Activated CD8-positive, alpha-beta memory T cell treated with anti-CD3 and anti-CD28 coated beads, Interleukin-2, amount 10 ng/mL, durations not matched to agents 7 days and 5 days (primary cell): ENCODE data around the gene MEGF10. TPM values are rescaled to one million over a fixed set of nuclear protein-coding genes. Genes with fewer than 3 reads are reported as not detected.

Experiments
- ATAC-seq: fragments of 150-1000 bp; cut with Tn5 transposase; one replicate; pipeline ENCODE4 v1.10.0; 2021; ENCODE audit warnings: moderate library complexity
- CTCF ChIA-PET: fragments of 350-600 bp; sonication (Branson Sonifier 250); formaldehyde crosslinking; loops from one replicate; lab custom pipeline; 2021; ENCODE audit warnings: antibody characterized with exemption; lab: Charles Lee
- DNase-seq: peaks from one replicate; pipeline ENCODE4 v3.0.0-alpha.2; 2020
- H3K27ac Mint-ChIP-seq: one replicate; pipeline ENCODE4 v1.8.0; 2021; ENCODE audit warnings: mild to moderate bottlenecking, mixed read lengths
- H3K27me3 Mint-ChIP-seq: one replicate; pipeline ENCODE4 v1.8.0; 2021; ENCODE audit warnings: mixed read lengths
- H3K36me3 Mint-ChIP-seq: one replicate; pipeline ENCODE4 v1.8.0; 2021; ENCODE audit warnings: mild to moderate bottlenecking, mixed read lengths
- H3K4me1 Mint-ChIP-seq: one replicate; pipeline ENCODE4 v1.8.0; 2021; ENCODE audit warnings: mixed read lengths
- H3K4me3 Mint-ChIP-seq: one replicate; pipeline ENCODE4 v1.8.0; 2021; ENCODE audit warnings: mild to moderate bottlenecking, moderate library complexity, mixed read lengths
- H3K9me3 Mint-ChIP-seq: one replicate; pipeline ENCODE4 v1.8.0; 2022; ENCODE audit warnings: low read depth, mixed read lengths
- total RNA-seq, 2 experiments: library from RNA; stranded (reverse); gene quantifications; one replicate each; pipeline ENCODE4 v1.2.3, GENCODE V29; 2021

Gene MEGF10
- total RNA-seq, 2 experiments from 2014 or later, result not detected

DNA sequence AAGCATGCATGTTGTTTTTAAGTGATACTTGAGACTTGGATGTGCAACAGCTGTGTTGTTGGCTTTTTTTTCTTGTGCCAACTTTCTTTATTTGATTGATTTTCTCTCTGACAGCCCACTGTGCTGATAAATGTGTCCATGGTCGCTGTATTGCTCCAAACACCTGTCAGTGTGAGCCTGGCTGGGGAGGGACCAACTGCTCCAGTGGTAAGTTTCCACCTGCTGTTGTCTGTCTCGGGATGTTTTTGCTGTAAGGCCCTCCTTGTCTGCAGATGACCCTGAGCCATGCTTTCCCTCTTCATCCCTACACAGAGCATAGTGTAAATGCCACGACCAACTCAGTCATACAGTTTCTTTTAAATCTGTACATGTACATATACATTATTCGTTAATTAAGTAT is 79.2 kb downstream of the MEGF10 start:
- Mint-ChIP-seq H3K9me3 (no peaks in the 10 kb centered on the region), H3K27me3 (peaks cover 30% of the 10 kb centered on the region), H3K4me1 (no peaks in the 10 kb centered on the region), H3K27ac (no peak overlapping the region), H3K36me3 (no peaks in the 10 kb centered on the region), H3K4me3 (no peak overlapping the region)
- DNase-seq (no peak), ATAC-seq (no peak)
- CTCF ChIA-PET, result no interaction called here

- CTCF ChIA-PET, result no interaction called here
- Mint-ChIP-seq H3K9me3 (no peaks in the 10 kb centered on the region), H3K36me3 (no peaks in the 10 kb centered on the region), H3K27me3 (peaks cover 32% of the 10 kb centered on the region), H3K27ac (no peak overlapping the region), H3K4me1 (no peaks in the 10 kb centered on the region), H3K4me3 (no peak overlapping the region)
- no peak for ATAC-seq
- DNase-seq, result no peak
Observed at GRCh38 chr5:127370631-127371030, 80.0 kb downstream of the MEGF10 start.

DNA sequence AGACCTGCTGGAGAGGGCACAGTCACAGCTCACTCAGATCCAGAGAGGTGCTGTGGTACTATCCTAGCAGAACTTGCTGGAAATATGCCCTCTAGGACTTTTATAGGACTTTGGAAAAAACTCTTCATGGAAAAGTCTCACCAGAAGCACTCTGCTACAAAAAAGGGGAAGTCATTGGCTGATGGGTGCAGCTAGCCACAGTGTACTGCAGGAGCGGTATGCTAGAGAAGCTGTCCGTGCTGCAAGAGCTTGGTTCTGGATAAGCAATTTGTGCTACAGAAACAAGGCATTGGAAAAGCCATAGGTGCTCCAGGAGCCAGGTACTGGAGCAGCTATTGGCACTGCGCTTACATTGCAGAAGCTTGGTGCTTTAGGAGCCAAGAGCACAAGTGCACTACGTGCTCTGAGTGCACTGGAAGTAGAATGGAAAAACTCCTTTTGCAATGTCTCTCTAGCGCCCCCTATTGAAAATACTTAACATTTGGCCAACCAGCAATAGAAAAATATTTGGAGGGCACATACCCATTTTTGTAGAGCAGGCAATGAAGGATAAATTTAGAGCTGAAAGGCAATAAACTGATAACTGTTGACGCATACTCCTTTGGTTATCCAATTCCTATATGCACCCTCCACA is 83.4 kb downstream of the MEGF10 start:
- Mint-ChIP-seq H3K9me3 (no peaks in the 10 kb centered on the region), H3K4me1 (no peaks in the 10 kb centered on the region), H3K4me3 (no peak overlapping the region), H3K36me3 (no peaks in the 10 kb centered on the region), H3K27me3 (peaks cover 13% of the 10 kb centered on the region), H3K27ac (no peak overlapping the region)
- ATAC-seq, result no peak
- no peak for DNase-seq
- CTCF ChIA-PET, result interaction anchor here (1.2 kb wide), 1 partner anchor 15 kb away, joined by 3 read pairs; no protein-coding TSS in a partner anchor

GRCh38 chr5:127375124-127375523 is 84.5 kb downstream of the MEGF10 start:
- H3K36me3 Mint-ChIP-seq, result no peaks in the 10 kb centered on the region
- DNase-seq (no peak), ATAC-seq (no peak)
- H3K4me1 Mint-ChIP-seq, result no peaks in the 10 kb centered on the region
- no peak overlapping the region for H3K27ac Mint-ChIP-seq
- no peak overlapping the region for H3K4me3 Mint-ChIP-seq
- CTCF ChIA-PET, result interaction anchor here (1.2 kb wide), 1 partner anchor 16 kb away, joined by 3 read pairs; no protein-coding TSS in a partner anchor
- H3K9me3 Mint-ChIP-seq, result no peaks in the 10 kb centered on the region
- H3K27me3 Mint-ChIP-seq, result peaks cover 13% of the 10 kb centered on the region

GRCh38 chr5:127375544-127376091 is 85.0 kb downstream of the MEGF10 start:
- Mint-ChIP-seq H3K4me1 (no peaks in the 10 kb centered on the region), H3K27me3 (peaks cover 13% of the 10 kb centered on the region), H3K27ac (no peak overlapping the region), H3K36me3 (no peaks in the 10 kb centered on the region), H3K4me3 (no peak overlapping the region), H3K9me3 (no peaks in the 10 kb centered on the region)
- no peak for DNase-seq
- CTCF ChIA-PET, result no interaction called here
- no peak for ATAC-seq

DNA sequence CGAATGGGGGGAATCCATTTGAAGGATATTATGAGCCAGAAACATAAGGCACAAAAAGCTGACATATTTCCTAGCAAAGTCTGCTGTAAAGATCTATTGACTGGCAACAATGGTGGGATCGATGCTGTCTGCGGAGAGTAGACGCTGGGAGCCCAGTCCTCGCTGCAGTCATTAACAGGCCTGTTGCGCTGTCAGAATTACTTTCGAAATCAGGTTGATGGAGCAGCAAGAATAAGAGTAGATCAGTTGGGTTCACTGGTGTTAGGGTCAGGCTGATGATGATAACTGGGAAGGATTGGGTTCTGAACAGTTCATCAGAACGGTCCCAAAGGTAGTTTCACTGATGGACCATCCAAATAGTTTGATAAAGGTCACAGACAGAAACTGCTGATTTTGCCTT is 87.1 kb downstream of the MEGF10 start:
- peaks cover 8% of the 10 kb centered on the region for H3K27me3 Mint-ChIP-seq
- ATAC-seq, result no peak

DNA sequence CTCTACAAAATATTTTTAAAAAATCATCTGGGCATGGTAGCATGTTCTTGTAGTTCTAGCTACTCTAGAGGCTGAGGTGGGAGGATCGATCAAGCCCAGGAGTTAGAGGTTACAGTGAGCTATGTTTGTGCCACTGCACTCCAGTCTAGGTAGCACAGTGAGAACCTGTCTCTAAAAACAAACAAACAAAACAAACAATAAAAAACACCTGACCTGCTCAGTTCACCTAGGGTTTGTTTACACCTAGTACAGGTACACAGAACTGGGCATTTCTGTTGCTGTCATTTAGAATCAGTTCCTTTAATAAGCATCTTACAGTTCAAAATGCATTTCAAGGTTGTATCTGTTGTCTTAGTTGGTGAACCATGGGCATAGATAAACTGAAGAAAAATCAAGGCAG is 95.3 kb downstream of the MEGF10 start:
- H3K4me1 Mint-ChIP-seq, result no peaks in the 10 kb centered on the region
- no peak for ATAC-seq
- H3K36me3 Mint-ChIP-seq, result no peaks in the 10 kb centered on the region

More for the DNA sequence above, 87.1 kb downstream of the MEGF10 start:
- Mint-ChIP-seq H3K9me3 (no peaks in the 10 kb centered on the region), H3K27ac (no peak overlapping the region), H3K36me3 (no peaks in the 10 kb centered on the region), H3K4me1 (no peaks in the 10 kb centered on the region), H3K4me3 (no peak overlapping the region)
- no peak for DNase-seq
- CTCF ChIA-PET, result no interaction called here

GRCh38 chr5:127386557-127386956 is 96.0 kb downstream of the MEGF10 start:
- H3K4me1 Mint-ChIP-seq, result no peaks in the 10 kb centered on the region
- no peaks in the 10 kb centered on the region for H3K36me3 Mint-ChIP-seq
- CTCF ChIA-PET, result no interaction called here
- ATAC-seq (no peak), DNase-seq (no peak)
- peaks cover 6% of the 10 kb centered on the region for H3K27me3 Mint-ChIP-seq
- no peaks in the 10 kb centered on the region for H3K9me3 Mint-ChIP-seq
- H3K27ac Mint-ChIP-seq, result no peak overlapping the region
- no peak overlapping the region for H3K4me3 Mint-ChIP-seq

More for the DNA sequence above, 95.3 kb downstream of the MEGF10 start:
- H3K9me3 Mint-ChIP-seq, result no peaks in the 10 kb centered on the region
- peaks cover 5% of the 10 kb centered on the region for H3K27me3 Mint-ChIP-seq
- no peak for DNase-seq
- CTCF ChIA-PET, result no interaction called here
- no peak overlapping the region for H3K27ac Mint-ChIP-seq
- no peak overlapping the region for H3K4me3 Mint-ChIP-seq

DNA sequence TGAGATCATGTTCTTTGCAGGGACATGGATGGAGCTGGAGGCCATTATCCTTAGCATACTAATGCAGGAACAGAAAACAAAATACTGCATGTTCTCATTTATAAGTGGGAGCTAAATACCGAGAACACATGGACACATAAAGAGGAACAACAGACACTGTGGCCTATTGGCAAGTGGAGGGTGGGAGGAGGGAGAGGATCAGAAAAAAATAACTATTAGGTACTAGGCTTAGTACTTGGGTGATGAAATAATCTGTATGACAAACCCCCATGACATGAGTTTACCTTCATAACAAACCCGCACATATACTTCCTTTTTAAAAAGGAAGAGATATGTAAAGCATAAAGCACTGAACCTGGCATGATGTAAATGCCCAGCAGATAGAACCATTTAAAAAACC is 99.0 kb downstream of the MEGF10 start:
- Mint-ChIP-seq H3K27ac (no peak overlapping the region), H3K4me3 (no peak overlapping the region), H3K36me3 (no peaks in the 10 kb centered on the region)

GRCh38 chr5:127392762-127393161 is 102.2 kb downstream of the MEGF10 start:
- CTCF ChIA-PET, result no interaction called here
- Mint-ChIP-seq H3K9me3 (no peaks in the 10 kb centered on the region), H3K4me1 (no peaks in the 10 kb centered on the region), H3K36me3 (no peaks in the 10 kb centered on the region), H3K27me3 (peaks cover 15% of the 10 kb centered on the region), H3K27ac (no peak overlapping the region), H3K4me3 (no peak overlapping the region)
- DNase-seq (no peak), ATAC-seq (no peak)

More for the DNA sequence above, 99.0 kb downstream of the MEGF10 start:
- CTCF ChIA-PET, result interaction anchor here (0.7 kb wide), 1 partner anchor 11 kb away, joined by 3 read pairs; no protein-coding TSS in a partner anchor
- Mint-ChIP-seq H3K9me3 (no peaks in the 10 kb centered on the region), H3K27me3 (peaks cover 15% of the 10 kb centered on the region), H3K4me1 (no peaks in the 10 kb centered on the region)
- no peak for ATAC-seq
- DNase-seq, result no peak

- no peak for DNase-seq
- Mint-ChIP-seq H3K4me3 (no peak overlapping the region), H3K27me3 (peaks cover 28% of the 10 kb centered on the region), H3K9me3 (no peaks in the 10 kb centered on the region), H3K4me1 (no peaks in the 10 kb centered on the region), H3K27ac (no peak overlapping the region), H3K36me3 (no peaks in the 10 kb centered on the region)
- no peak for ATAC-seq
- CTCF ChIA-PET, result no interaction called here
Observed at GRCh38 chr5:127396490-127397155, 106.0 kb downstream of the MEGF10 start.

GRCh38 chr5:127398508-127398907 is 107.9 kb downstream of the MEGF10 start:
- no peak for ATAC-seq
- no peak for DNase-seq
- CTCF ChIA-PET, result no interaction called here
- H3K27ac Mint-ChIP-seq, result no peak overlapping the region
- H3K4me3 Mint-ChIP-seq, result no peak overlapping the region
- H3K4me1 Mint-ChIP-seq, result no peaks in the 10 kb centered on the region
- H3K27me3 Mint-ChIP-seq, result peaks cover 32% of the 10 kb centered on the region
- H3K36me3 Mint-ChIP-seq, result no peaks in the 10 kb centered on the region
- no peaks in the 10 kb centered on the region for H3K9me3 Mint-ChIP-seq

- ATAC-seq (no peak), DNase-seq (no peak)
- H3K27ac Mint-ChIP-seq, result no peak overlapping the region
- peaks cover 32% of the 10 kb centered on the region for H3K27me3 Mint-ChIP-seq
- H3K4me3 Mint-ChIP-seq, result no peak overlapping the region
- H3K36me3 Mint-ChIP-seq, result no peaks in the 10 kb centered on the region
- CTCF ChIA-PET, result no interaction called here
- no peaks in the 10 kb centered on the region for H3K9me3 Mint-ChIP-seq
- H3K4me1 Mint-ChIP-seq, result no peaks in the 10 kb centered on the region
Observed at GRCh38 chr5:127399068-127399467, 108.5 kb downstream of the MEGF10 start.

- H3K27me3 Mint-ChIP-seq, result peaks cover 30% of the 10 kb centered on the region
- no peaks in the 10 kb centered on the region for H3K4me1 Mint-ChIP-seq
- no peak for DNase-seq
- no peak for ATAC-seq
- no peak overlapping the region for H3K27ac Mint-ChIP-seq
- no peaks in the 10 kb centered on the region for H3K36me3 Mint-ChIP-seq
- H3K4me3 Mint-ChIP-seq, result no peak overlapping the region
- H3K9me3 Mint-ChIP-seq, result no peaks in the 10 kb centered on the region
- CTCF ChIA-PET, result interaction anchor here (1.0 kb wide), 1 partner anchor 11 kb away, joined by 3 read pairs; no protein-coding TSS in a partner anchor
Observed at GRCh38 chr5:127400539-127400938, 109.9 kb downstream of the MEGF10 start.
